CD14-positive monocyte (primary cell): ENCODE results near the gene MRPS24. TPM values are rescaled to one million over a fixed set of nuclear protein-coding genes. Genes with fewer than 3 reads are reported as not detected.
A peak's percentile ranks its signal among the peaks of the same experiment; 100 is the strongest.
"Not testable (repeated sequence)": the region's sequence is repeated elsewhere in the genome, so short reads cannot be mapped to it uniquely, and the experiment has no call there.

Source experiments
- DNase-seq, 3 donors: peaks; one replicate each; pipeline ENCODE4 v3.0.0-alpha.2; 2011 to 2022
- H2AFZ ChIP-seq: 2 replicates; pipeline ENCODE4 v1.6.0; 2012; ENCODE audit warnings: mild to moderate bottlenecking, low read depth, low read length, inconsistent platforms; ENCODE audit not compliant: insufficient read depth, poor library complexity, severe bottlenecking
- H3K27ac ChIP-seq, 2 donors: 1 replicate in 1 of 2; 2 replicates in 1 of 2; pipeline ENCODE4 v1.5.1; 2012 to 2013; ENCODE audit warnings: low read length in 2 of 2, control low read depth in 1 of 2, inconsistent platforms in 1 of 2, low read depth in 1 of 2, mild to moderate bottlenecking in 1 of 2
- H3K27me3 ChIP-seq, 2 donors: one replicate each; pipeline versions ENCODE4 v1.6.0 to v1.6.1; 2011 to 2013; ENCODE audit warnings: low read length in 2 of 2; ENCODE audit not compliant: control insufficient read depth in 2 of 2, insufficient read depth in 2 of 2
- H3K36me3 ChIP-seq, 2 donors: replicated peaks in 1 of 2; 1 replicate in 1 of 2; 2 replicates in 1 of 2; pipeline versions ENCODE4 v1.5.1 to v1.6.1; 2012 to 2013; ENCODE audit warnings: low read length in 2 of 2, control low read depth in 1 of 2, inconsistent platforms in 1 of 2, mild to moderate bottlenecking in 1 of 2; ENCODE audit not compliant: insufficient read depth in 2 of 2, control insufficient read depth in 1 of 2
- H3K4me1 ChIP-seq, 2 donors: 1 replicate in 1 of 2; 2 replicates in 1 of 2; pipeline versions ENCODE4 v1.5.1 to v1.6.1; 2012 to 2013; ENCODE audit warnings: low read length in 2 of 2, control low read depth in 1 of 2, inconsistent platforms in 1 of 2, mild to moderate bottlenecking in 1 of 2, moderate library complexity in 1 of 2; ENCODE audit not compliant: insufficient read depth in 2 of 2, control insufficient read depth in 1 of 2
- H3K4me2 ChIP-seq: replicated peaks from 2 replicates; pipeline ENCODE3; 2012; ENCODE audit warnings: low read length, moderate library complexity, mild to moderate bottlenecking; ENCODE audit not compliant: poor library complexity, severe bottlenecking; ENCODE audit errors: extremely low read depth
- H3K4me3 ChIP-seq, 3 experiments: fragments of 200-600 bp in 1 of 3; sonication (generic) in 1 of 3; replicated peaks in 1 of 3; 1 replicate in 2 of 3; 2 replicates in 1 of 3; pipeline ENCODE4 v1.5.1; 2011 to 2013; ENCODE audit warnings: low read length in 3 of 3, mild to moderate bottlenecking in 3 of 3, control low read depth in 2 of 3, low read depth in 2 of 3, inconsistent platforms in 1 of 3, moderate library complexity in 1 of 3
- H3K79me2 ChIP-seq: 2 replicates; pipeline ENCODE4 v1.6.0; 2012; ENCODE audit warnings: mild to moderate bottlenecking, control low read depth, inconsistent platforms, low read length, moderate library complexity; ENCODE audit not compliant: insufficient read depth
- H3K9ac ChIP-seq: 2 replicates; pipeline ENCODE4 v1.6.0; 2017; ENCODE audit warnings: low read length, mild to moderate bottlenecking; ENCODE audit not compliant: insufficient read depth, poor library complexity, severe bottlenecking
- H3K9me3 ChIP-seq, 2 donors: replicated peaks in 1 of 2; 1 replicate in 1 of 2; 2 replicates in 1 of 2; pipeline versions ENCODE4 v1.5.1 to v1.6.1; 2012 to 2013; ENCODE audit warnings: low read length in 2 of 2, control low read depth in 1 of 2; ENCODE audit not compliant: control insufficient read depth in 1 of 2, insufficient read depth in 1 of 2
- H4K20me1 ChIP-seq: 2 replicates; pipeline ENCODE4 v1.6.0; 2012; ENCODE audit warnings: mild to moderate bottlenecking, low read length, control low read depth, moderate library complexity; ENCODE audit not compliant: insufficient read depth
- H3K27ac Mint-ChIP-seq, 7 donors: one replicate each; pipeline ENCODE4 v1.8.0; 2020; ENCODE audit warnings: mild to moderate bottlenecking in 7 of 7, mixed read lengths in 7 of 7, moderate library complexity in 6 of 7, inconsistent platforms in 2 of 7
- H3K27me3 Mint-ChIP-seq, 3 donors: one replicate each; pipeline ENCODE4 v1.8.0; 2021 to 2022; ENCODE audit warnings: low read depth in 3 of 3, mild to moderate bottlenecking in 3 of 3, mixed read lengths in 3 of 3, moderate library complexity in 3 of 3, inconsistent platforms in 1 of 3
- H3K36me3 Mint-ChIP-seq, 2 donors: one replicate each; pipeline ENCODE4 v1.8.0; 2020; ENCODE audit warnings: mixed read lengths in 2 of 2, inconsistent platforms in 1 of 2, mild to moderate bottlenecking in 1 of 2
- H3K4me1 Mint-ChIP-seq: one replicate; pipeline ENCODE4 v1.8.0; 2020; ENCODE audit warnings: mild to moderate bottlenecking, mixed read lengths
- H3K4me3 Mint-ChIP-seq, 2 donors: one replicate each; pipeline ENCODE4 v1.8.0; 2020; ENCODE audit warnings: mild to moderate bottlenecking in 2 of 2, mixed read lengths in 2 of 2, moderate library complexity in 1 of 2
- H3K9me3 Mint-ChIP-seq, 7 donors: one replicate each; pipeline ENCODE4 v1.8.0; 2020 to 2022; ENCODE audit warnings: mixed read lengths in 7 of 7, mild to moderate bottlenecking in 6 of 7, moderate library complexity in 6 of 7, inconsistent platforms in 2 of 7
- WGBS: methylation state at CpG from one replicate; pipeline ENCODE4 v1.1.5; 2013; ENCODE audit warnings: missing lambda C conversion rate; ENCODE audit not compliant: insufficient coverage; 5-methylcytosine and 5-hydroxymethylcytosine counted together
- intact Hi-C, 2 donors: fragments of 100-400 bp; cut with micrococcal nuclease; formaldehyde crosslinking; loops; one replicate each; pipeline versions ENCODE4 v1.15.0 to v1.15.1; 2023
- polyA plus RNA-seq, 3 donors: library from polyadenylated mRNA; depleted of rRNA in 1 of 3; unstranded in 2 of 3; stranded (reverse) in 1 of 3; fragments of 300-500 nt in 2 of 3; fragments of >200 nt in 1 of 3; fragmentation: Illumina TruSeq in 2 of 3; gene quantifications; 1 replicate in 2 of 3; 2 replicates in 1 of 3; pipeline ENCODE4 v1.2.3, GENCODE V29; 2012 to 2021
- TF ChIP-seq, protein P1 (sequence below): fragments of 200-600 bp; IDR thresholded peaks from one replicate; pipeline ENCODE4 v1.8.0; 2022; ENCODE audit warnings: antibody characterized with exemption, mild to moderate bottlenecking

MRPS24 gene
- polyA plus RNA-seq, 3 donors, result 79.2 to 112 (median 112) TPM

- H3K9me3 Mint-ChIP-seq, result peaks cover 0 to 8% (median 4%) of the 10 kb centered on the region in 7 donors
- peak overlapping the region; percentile 61 for H3K4me2 ChIP-seq
- no peak for DNase-seq
- H3K9ac ChIP-seq, result peak overlapping the region; percentile 39
- peaks cover 17% of the 10 kb centered on the region for H3K4me1 Mint-ChIP-seq
- no peak overlapping the region for H3K27ac ChIP-seq
- H3K27me3 Mint-ChIP-seq, result peaks cover 4 to 14% (median 7%) of the 10 kb centered on the region in 3 donors
- TF ChIP-seq, protein P1, sequence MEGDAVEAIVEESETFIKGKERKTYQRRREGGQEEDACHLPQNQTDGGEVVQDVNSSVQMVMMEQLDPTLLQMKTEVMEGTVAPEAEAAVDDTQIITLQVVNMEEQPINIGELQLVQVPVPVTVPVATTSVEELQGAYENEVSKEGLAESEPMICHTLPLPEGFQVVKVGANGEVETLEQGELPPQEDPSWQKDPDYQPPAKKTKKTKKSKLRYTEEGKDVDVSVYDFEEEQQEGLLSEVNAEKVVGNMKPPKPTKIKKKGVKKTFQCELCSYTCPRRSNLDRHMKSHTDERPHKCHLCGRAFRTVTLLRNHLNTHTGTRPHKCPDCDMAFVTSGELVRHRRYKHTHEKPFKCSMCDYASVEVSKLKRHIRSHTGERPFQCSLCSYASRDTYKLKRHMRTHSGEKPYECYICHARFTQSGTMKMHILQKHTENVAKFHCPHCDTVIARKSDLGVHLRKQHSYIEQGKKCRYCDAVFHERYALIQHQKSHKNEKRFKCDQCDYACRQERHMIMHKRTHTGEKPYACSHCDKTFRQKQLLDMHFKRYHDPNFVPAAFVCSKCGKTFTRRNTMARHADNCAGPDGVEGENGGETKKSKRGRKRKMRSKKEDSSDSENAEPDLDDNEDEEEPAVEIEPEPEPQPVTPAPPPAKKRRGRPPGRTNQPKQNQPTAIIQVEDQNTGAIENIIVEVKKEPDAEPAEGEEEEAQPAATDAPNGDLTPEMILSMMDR, result no peak
- no peaks in the 10 kb centered on the region for H3K9me3 ChIP-seq
- no peaks in the 10 kb centered on the region for H3K36me3 ChIP-seq
- H3K27ac Mint-ChIP-seq, result peak overlapping the region in 2 of 7 donors; percentile 75 to 77
- H3K79me2 ChIP-seq, result no peaks in the 10 kb centered on the region
- peaks cover 0 to 3% of the 10 kb centered on the region in 2 donors for H3K27me3 ChIP-seq
- 90% methylated on average over 5 of the region's 9 CpGs for WGBS
- no peaks in the 10 kb centered on the region for H3K36me3 Mint-ChIP-seq
- peak overlapping the region; percentile 73 to 86 for H3K4me3 Mint-ChIP-seq
- intact Hi-C loops, result loop anchor here (2.0 to 10.0 kb wide), 5 partner anchors 83 to 737 kb away; partner anchors contain the start of genes BLVRA (in 1 of the 2), COA1 (in 1 of the 2), DDX56 (in 1 of the 2) and STK17A (in 1 of the 2)
- peaks cover 10 to 13% of the 10 kb centered on the region in 2 donors for H3K4me1 ChIP-seq
- peak overlapping the region in 1 of 3 experiments; percentile 61 for H3K4me3 ChIP-seq
- no peaks in the 10 kb centered on the region for H4K20me1 ChIP-seq
- H2AFZ ChIP-seq, result peak overlapping the region; percentile 85
Observed at GRCh38 chr7:43838201-43838658, 31.1 kb downstream of the MRPS24 start.

GRCh38 chr7:43834463-43835251 is 34.7 kb downstream of the MRPS24 start:
- WGBS, result 58% methylated on average over 4 of the region's 8 CpGs
- no peak overlapping the region for H3K9ac ChIP-seq
- peak; percentile 77 to 93 (median 84) for DNase-seq
- Mint-ChIP-seq H3K36me3 (no peaks in the 10 kb centered on the region), H3K9me3 (peaks cover 0 to 17% (median 7%) of the 10 kb centered on the region in 7 donors), H3K27ac (peak overlapping the region; percentile 60 to 89 (median 82)), H3K4me1 (peaks cover 17% of the 10 kb centered on the region), H3K27me3 (peaks cover 0 to 4% (median 3%) of the 10 kb centered on the region in 3 donors), H3K4me3 (peak overlapping the region; percentile 62 to 83)
- H3K9me3 ChIP-seq, result peaks cover 4 to 8% of the 10 kb centered on the region in 2 donors
- H3K36me3 ChIP-seq, result no peaks in the 10 kb centered on the region
- peak overlapping the region; percentile 8 to 65 (median 64) for H3K4me3 ChIP-seq
- H3K4me1 ChIP-seq, result peaks cover 10 to 13% of the 10 kb centered on the region in 2 donors
- H3K79me2 ChIP-seq, result no peaks in the 10 kb centered on the region
- H2AFZ ChIP-seq, result peak overlapping the region; percentile 43
- no peaks in the 10 kb centered on the region for H4K20me1 ChIP-seq
- H3K27me3 ChIP-seq, result no peaks in the 10 kb centered on the region
- intact Hi-C loops, result loop anchor here (5.0 to 10.0 kb wide), 4 partner anchors 80 to 740 kb away; partner anchors contain the start of genes BLVRA (in 1 of the 2), COA1 (in 1 of the 2), DDX56 (in 1 of the 2) and STK17A (in 1 of the 2)
- peak overlapping the region; percentile 31 to 65 for H3K27ac ChIP-seq
- TF ChIP-seq, protein P1, result no peak
- H3K4me2 ChIP-seq, result peak overlapping the region; percentile 64

- H3K27me3 Mint-ChIP-seq, H3K36me3 ChIP-seq, H3K27ac Mint-ChIP-seq, H3K27ac ChIP-seq, H3K79me2 ChIP-seq, H3K9ac ChIP-seq, H3K4me2 ChIP-seq, H3K4me3 ChIP-seq, H3K36me3 Mint-ChIP-seq, H3K4me3 Mint-ChIP-seq, H4K20me1 ChIP-seq, H2AFZ ChIP-seq, H3K27me3 ChIP-seq, H3K4me1 ChIP-seq, DNase-seq, H3K9me3 ChIP-seq: not testable (repeated sequence)
- Mint-ChIP-seq H3K4me1 (peaks cover 10% of the 10 kb centered on the region), H3K9me3 (peaks cover 0 to 19% (median 10%) of the 10 kb centered on the region in 7 donors)
- intact Hi-C loops, result loop anchor here in 1 of 2 donors (10.0 kb wide), 3 partner anchors 76 to 744 kb away; partner anchors contain the start of genes BLVRA, COA1 and DDX56
Observed at GRCh38 chr7:43830917-43831316, 38.4 kb downstream of the MRPS24 start.
